HG03095 (cell line): ENCODE data around the gene MISP.
"Not testable (repeated sequence)": the region's sequence is repeated elsewhere in the genome, so short reads cannot be mapped to it uniquely, and the experiment has no call there.

Source experiments
- ATAC-seq: cut with Tn5 transposase; IDR thresholded peaks from one replicate; pipeline ENCODE4 v1.9.1; 2021; ENCODE audit warnings: moderate library complexity; ENCODE audit not compliant: unreplicated experiment

MISP gene

GRCh38 chr19:723714-724113 is 27.2 kb upstream of the MISP start:
- ATAC-seq = no peak

GRCh38 chr19:725461-726089 is 25.3 kb upstream of the MISP start:
- ATAC-seq = no peak

- ATAC-seq = no peak
Observed at GRCh38 chr19:726993-727956, 23.6 kb upstream of the MISP start.

GRCh38 chr19:728011-728410 is 22.9 kb upstream of the MISP start:
- no peak for ATAC-seq

- ATAC-seq = not testable (repeated sequence)
Observed at GRCh38 chr19:729564-729963, 21.3 kb upstream of the MISP start.

- ATAC-seq = no peak
Observed at GRCh38 chr19:729965-730668, 20.8 kb upstream of the MISP start.

- no peak for ATAC-seq
Observed at GRCh38 chr19:731000-731399, 19.9 kb upstream of the MISP start.

- no peak for ATAC-seq
Observed at GRCh38 chr19:732148-733069, 18.5 kb upstream of the MISP start.

- ATAC-seq = no peak
Observed at GRCh38 chr19:734716-735115, 16.2 kb upstream of the MISP start.

GRCh38 chr19:736125-736524 is 14.8 kb upstream of the MISP start:
- ATAC-seq = no peak

- no peak for ATAC-seq
Observed at GRCh38 chr19:737591-738093, 13.3 kb upstream of the MISP start.

- ATAC-seq = no peak
Observed at GRCh38 chr19:738509-739128, 12.3 kb upstream of the MISP start.

- ATAC-seq = no peak
Observed at GRCh38 chr19:739998-740715, 10.8 kb upstream of the MISP start.

- not testable (repeated sequence) for ATAC-seq
Observed at GRCh38 chr19:740816-741505, 10.0 kb upstream of the MISP start.

- ATAC-seq = no peak
Observed at GRCh38 chr19:741506-742131, 9.3 kb upstream of the MISP start.

GRCh38 chr19:742540-743075 is 8.3 kb upstream of the MISP start:
- no peak for ATAC-seq

- ATAC-seq = no peak
Observed at GRCh38 chr19:743168-743687, 7.7 kb upstream of the MISP start.

GRCh38 chr19:745138-745537 is 5.8 kb upstream of the MISP start:
- ATAC-seq = not testable (repeated sequence)
